HepG2 (cell line): ENCODE data around the gene MPHOSPH8. TPM values are rescaled to one million over a fixed set of nuclear protein-coding genes. Genes with fewer than 3 reads are reported as not detected.

Experiments used
- ARNT2 ChIP-seq: sonication (generic); formaldehyde crosslinking; IDR thresholded peaks from 2 replicates; pipeline ENCODE4 v1.8.0; 2022; ENCODE audit warnings: mild to moderate bottlenecking, low read depth, missing genetic modification reagents, moderate library complexity
- ATF3 ChIP-seq: sonication (generic); formaldehyde crosslinking; IDR thresholded peaks from 2 replicates; pipeline ENCODE4 v1.4.0; 2020; ENCODE audit warnings: missing genetic modification reagents
- ATF6 ChIP-seq: sonication (generic); formaldehyde crosslinking; conservative IDR thresholded peaks from 2 replicates; pipeline ENCODE4 v1.4.0; 2020; ENCODE audit warnings: missing genetic modification reagents
- CENPT ChIP-seq: sonication (generic); formaldehyde crosslinking; IDR thresholded peaks from 2 replicates; pipeline ENCODE4 v1.8.0; 2022; ENCODE audit warnings: low read depth, mild to moderate bottlenecking, moderate library complexity, missing genetic modification reagents
- GLI4 ChIP-seq: sonication (generic); formaldehyde crosslinking; IDR thresholded peaks from 2 replicates; pipeline ENCODE4 v1.5.1; 2020; ENCODE audit warnings: missing genetic modification reagents, mild to moderate bottlenecking, moderate library complexity, borderline replicate concordance
- HDAC1 ChIP-seq: sonication (generic); formaldehyde crosslinking; IDR thresholded peaks from 2 replicates; pipeline ENCODE4 v1.5.1; 2020; ENCODE audit warnings: mild to moderate bottlenecking, missing genetic modification reagents
- HOXA3 ChIP-seq: sonication (generic); formaldehyde crosslinking; IDR thresholded peaks from 2 replicates; pipeline ENCODE4 v1.5.0; 2020; ENCODE audit warnings: missing genetic modification reagents
- KDM2A ChIP-seq: sonication (generic); formaldehyde crosslinking; IDR thresholded peaks from 2 replicates; pipeline ENCODE4 v1.4.0; 2020; ENCODE audit warnings: low read depth, missing genetic modification reagents, borderline replicate concordance
- KDM5B ChIP-seq: sonication (generic); formaldehyde crosslinking; IDR thresholded peaks from 2 replicates; pipeline ENCODE4 v1.4.0; 2020; ENCODE audit warnings: missing genetic modification reagents, mild to moderate bottlenecking, borderline replicate concordance
- NR2C2 ChIP-seq: sonication (generic); formaldehyde crosslinking; IDR thresholded peaks from 2 replicates; pipeline ENCODE4 v1.4.0; 2020; ENCODE audit warnings: missing genetic modification reagents, mild to moderate bottlenecking, moderate library complexity, borderline replicate concordance
- PHF21A ChIP-seq: sonication (generic); formaldehyde crosslinking; IDR thresholded peaks from 2 replicates; pipeline ENCODE4 v1.5.0; 2020; ENCODE audit warnings: mild to moderate bottlenecking, missing genetic modification reagents
- POLR2A ChIP-seq, 2 experiments: IDR thresholded peaks; 2 replicates each; pipeline ENCODE4 v1.6.1; 2011; ENCODE audit warnings: low read depth in 2 of 2, low read length in 2 of 2, mild to moderate bottlenecking in 1 of 2, moderate library complexity in 1 of 2; ENCODE audit not compliant: insufficient read depth in 1 of 2
- RAD21 ChIP-seq: fragments of 450-650 bp; formaldehyde crosslinking; IDR thresholded peaks from 2 replicates; pipeline ENCODE4 v1.5.0; 2020; ENCODE audit warnings: mild to moderate bottlenecking
- SATB2 ChIP-seq: sonication (generic); formaldehyde crosslinking; IDR thresholded peaks from 2 replicates; pipeline ENCODE4 v1.5.0; 2020; ENCODE audit warnings: missing genetic modification reagents
- SKIL ChIP-seq: sonication (generic); formaldehyde crosslinking; IDR thresholded peaks from 2 replicates; pipeline ENCODE4 v1.8.0; 2022; ENCODE audit warnings: missing genetic modification reagents, mild to moderate bottlenecking, moderate library complexity, borderline replicate concordance
- SP5 ChIP-seq: IDR thresholded peaks from 2 replicates; pipeline ENCODE4 v1.6.1; 2016; ENCODE audit warnings: low read depth, borderline replicate concordance
- STAG1 ChIP-seq: sonication (generic); formaldehyde crosslinking; IDR thresholded peaks from 2 replicates; pipeline ENCODE4 v1.4.0; 2020; ENCODE audit warnings: missing genetic modification reagents
- ZNF138 ChIP-seq: sonication (generic); formaldehyde crosslinking; IDR thresholded peaks from 2 replicates; pipeline ENCODE4 v1.5.0; 2020; ENCODE audit warnings: mild to moderate bottlenecking, low read depth, missing genetic modification reagents
- ZNF232 ChIP-seq: sonication (generic); formaldehyde crosslinking; IDR thresholded peaks from 2 replicates; pipeline ENCODE4 v1.4.0; 2020; ENCODE audit warnings: missing genetic modification reagents, borderline replicate concordance
- ZNF556 ChIP-seq: sonication (generic); formaldehyde crosslinking; IDR thresholded peaks from 2 replicates; pipeline ENCODE4 v1.4.0; 2020; ENCODE audit warnings: mild to moderate bottlenecking, missing genetic modification reagents, borderline replicate concordance
- ZNF616 ChIP-seq: sonication (generic); formaldehyde crosslinking; IDR thresholded peaks from 2 replicates; pipeline ENCODE4 v1.5.0; 2020; ENCODE audit warnings: low read depth, mild to moderate bottlenecking, missing genetic modification reagents
- ZNF768 ChIP-seq: sonication (generic); formaldehyde crosslinking; IDR thresholded peaks from 2 replicates; pipeline ENCODE4 v1.4.0; 2020; ENCODE audit warnings: missing genetic modification reagents
- polyA plus RNA-seq, 8 experiments: library from polyadenylated mRNA; depleted of rRNA in 3 of 8; stranded (reverse) in 7 of 8; unstranded in 1 of 8; fragments of >200 nt; fragmentation: Illumina TruSeq in 4 of 8; extraction: Trizol in 4 of 8; gene quantifications; 2 replicates each; pipeline versions ENCODE4 v1.2.1 to v1.2.3, GENCODE V29; 2011 to 2016; ENCODE audit warnings: low read depth in 4 of 8, missing spikeins in 1 of 8, mixed read lengths in 1 of 8; ENCODE audit not compliant: insufficient read depth in 1 of 8
- total RNA-seq, 5 experiments: library from RNA; depleted of rRNA; stranded (reverse); fragments of >200 nt; fragmentation: Illumina TruSeq; extraction: Trizol; gene quantifications; 2 replicates each; pipeline ENCODE4 v1.2.3, GENCODE V29; 2016; ENCODE audit warnings: low read depth in 1 of 5

The MPHOSPH8 gene
- total and polyA plus RNA-seq, 2 of the 13 experiments (the other 11 are each of a cell fraction or from before 2014, with no cell fraction given), result 17.3 to 20.9 TPM

GRCh38 chr13:19601749-19602725 lies 31.4 kb upstream of the MPHOSPH8 start (continued):
- TF ChIP-seq ARNT2 (peak; percentile 82; the same call in 1 of the 2 replicates), SKIL (CRISPR knock-in tag) (no peak), ZNF138 (CRISPR knock-in tag) (peak; percentile 74; the same call in 1 of the 2 replicates), NR2C2 (CRISPR knock-in tag) (peak; percentile 79), GLI4 (CRISPR knock-in tag) (0 out of 2 replicates have a peak, but pooled peaks have one; percentile 52), SP5 (CRISPR knock-in tag) (no peak), SATB2 (no peak; the same call in 1 of the 2 replicates), ZNF768 (CRISPR knock-in tag) (peak; percentile 66; the same call in 1 of the 2 replicates), ZNF556 (CRISPR knock-in tag) (peak; percentile 53; the same call in 1 of the 2 replicates), PHF21A (CRISPR knock-in tag) (peak; percentile 22; the same call in 1 of the 2 replicates), HDAC1 (CRISPR knock-in tag) (peak; percentile 62; the same call in 1 of the 2 replicates), RAD21 (CRISPR knock-in tag) (peak; percentile 72), CENPT (peak; percentile 19; the same call in 1 of the 2 replicates), KDM2A (CRISPR knock-in tag) (no peak), KDM5B (CRISPR knock-in tag) (peak; percentile 81), STAG1 (CRISPR knock-in tag) (peak; percentile 35), POLR2A (IDR thresholded peaks at IDR 0.05; ENCODE audit: insufficient read depth in 1 of 2, low read depth in 2 of 2, low read length in 2 of 2) (peak; percentile 66 to 69), HOXA3 (CRISPR knock-in tag) (peak; percentile 82), ATF6 (CRISPR knock-in tag) (no peak), ZNF616 (CRISPR knock-in tag) (no peak; the same call in 1 of the 2 replicates), ATF3 (CRISPR knock-in tag) (peak; percentile 38; the same call in 1 of the 2 replicates), ZNF232 (CRISPR knock-in tag) (no peak)
